IMR-90 (cell line): ENCODE data around the gene CLASP1. TPM values are rescaled to one million over a fixed set of nuclear protein-coding genes. Genes with fewer than 3 reads are reported as not detected.
"Not testable (repeated sequence)": the region's sequence is repeated elsewhere in the genome, so short reads cannot be mapped to it uniquely, and the experiment has no call there.

Experiments used
- ATAC-seq: fragments of 200-7000 bp; cut with Tn5 transposase; 2 replicates; pipeline ENCODE4 v1.9.1; 2020; ENCODE audit warnings: low read depth, mild to moderate bottlenecking, moderate library complexity
- BruUV-seq: library from RNA; stranded (reverse); fragments of 400-500 nt; replicated peaks from 2 replicates; lab custom pipeline; 2021; lab: Mats Ljungman, UMichigan
- CTCF ChIA-PET: fragments of 300-600 bp; formaldehyde crosslinking; extraction: SDS; loops from one replicate; lab custom pipeline; 2021; ENCODE audit warnings: antibody characterized with exemption; lab: Yijun Ruan, JAX
- POLR2A ChIA-PET: fragments of 300-600 bp; sonication (Branson Sonifier 250); formaldehyde crosslinking; loops from one replicate; lab custom pipeline; 2022; ENCODE audit warnings: antibody characterized with exemption; ENCODE audit not compliant: unreplicated experiment; lab: Charles Lee
- DNase-seq: peaks from one replicate; pipeline ENCODE4 v3.0.0; 2013
- H2AFZ ChIP-seq: replicated peaks from 2 replicates; pipeline ENCODE3; 2013; ENCODE audit warnings: low read length, mild to moderate bottlenecking; ENCODE audit not compliant: poor library complexity
- H2AK5ac ChIP-seq: 2 replicates; pipeline ENCODE4 v1.6.1; 2013; ENCODE audit warnings: low read depth, low read length, inconsistent platforms
- H2AK9ac ChIP-seq: replicated peaks from 2 replicates; pipeline ENCODE3; 2013; ENCODE audit warnings: mild to moderate bottlenecking, low read depth, low read length, moderate library complexity; ENCODE audit not compliant: poor library complexity
- H2BK120ac ChIP-seq: 2 replicates; pipeline ENCODE4 v1.6.1; 2013; ENCODE audit warnings: low read depth, low read length, inconsistent platforms
- H2BK15ac ChIP-seq: 3 replicates; pipeline ENCODE4 v1.6.1; 2013; ENCODE audit warnings: low read depth, low read length, inconsistent platforms
- H2BK20ac ChIP-seq: 2 replicates; pipeline ENCODE4 v1.6.1; 2013; ENCODE audit warnings: low read depth, mild to moderate bottlenecking, inconsistent platforms, low read length, moderate library complexity
- H2BK5ac ChIP-seq: 2 replicates; pipeline ENCODE4 v1.6.1; 2013; ENCODE audit warnings: mild to moderate bottlenecking, low read depth, low read length, inconsistent platforms; ENCODE audit not compliant: poor library complexity, severe bottlenecking
- H3K14ac ChIP-seq: replicated peaks from 2 replicates; pipeline ENCODE4 v1.6.1; 2013; ENCODE audit warnings: low read depth, low read length, inconsistent platforms
- H3K18ac ChIP-seq: 2 replicates; pipeline ENCODE4 v1.6.1; 2013; ENCODE audit warnings: low read depth, low read length, control low read depth
- H3K23ac ChIP-seq: 2 replicates; pipeline ENCODE4 v1.6.1; 2013; ENCODE audit warnings: low read depth, low read length, inconsistent platforms
- H3K27ac ChIP-seq: 2 replicates; pipeline ENCODE4 v1.5.1; 2013; ENCODE audit warnings: mild to moderate bottlenecking, control low read depth, low read length; ENCODE audit not compliant: insufficient read depth
- H3K27me3 ChIP-seq: 2 replicates; pipeline ENCODE4 v1.6.1; 2013; ENCODE audit warnings: low read length; ENCODE audit not compliant: control insufficient read depth, insufficient read depth
- H3K36me3 ChIP-seq: 2 replicates; pipeline ENCODE4 v1.6.1; 2013; ENCODE audit warnings: low read length, mixed read lengths; ENCODE audit not compliant: control insufficient read depth, insufficient read depth
- H3K4ac ChIP-seq: 2 replicates; pipeline ENCODE4 v1.6.1; 2013; ENCODE audit warnings: low read depth, low read length, inconsistent platforms
- H3K4me1 ChIP-seq: 2 replicates; pipeline ENCODE4 v1.6.1; 2013; ENCODE audit warnings: low read length, mixed read lengths; ENCODE audit not compliant: control insufficient read depth, insufficient read depth
- H3K4me2 ChIP-seq: 2 replicates; pipeline ENCODE4 v1.6.1; 2013; ENCODE audit warnings: low read depth, mild to moderate bottlenecking, control low read depth, low read length, moderate library complexity
- H3K4me3 ChIP-seq: 2 replicates; pipeline ENCODE4 v1.5.1; 2013; ENCODE audit warnings: low read depth, mild to moderate bottlenecking, control low read depth, low read length, moderate library complexity; ENCODE audit not compliant: insufficient read depth
- H3K56ac ChIP-seq: 2 replicates; pipeline ENCODE4 v1.6.1; 2013; ENCODE audit warnings: low read length, inconsistent platforms; ENCODE audit not compliant: insufficient read depth; ENCODE audit errors: extremely low read depth
- H3K79me1 ChIP-seq, 2 experiments: 2 replicates each; pipeline ENCODE4 v1.6.1; 2013; ENCODE audit warnings: low read length in 2 of 2, inconsistent platforms in 1 of 2, low read depth in 1 of 2
- H3K9ac ChIP-seq: 2 replicates; pipeline ENCODE4 v1.6.1; 2013; ENCODE audit warnings: low read depth, low read length, control low read depth
- H3K9me1 ChIP-seq: 2 replicates; pipeline ENCODE4 v1.6.1; 2013; ENCODE audit warnings: low read length, inconsistent platforms; ENCODE audit not compliant: insufficient read depth
- H3K9me3 ChIP-seq: 2 replicates; pipeline ENCODE4 v1.6.1; 2013; ENCODE audit warnings: low read length; ENCODE audit not compliant: control insufficient read depth, insufficient read depth
- H4K20me1 ChIP-seq: 2 replicates; pipeline ENCODE4 v1.6.1; 2013; ENCODE audit warnings: low read length, inconsistent platforms; ENCODE audit not compliant: insufficient read depth
- H4K5ac ChIP-seq: 2 replicates; pipeline ENCODE4 v1.6.1; 2013; ENCODE audit warnings: mild to moderate bottlenecking, low read depth, low read length, control low read depth
- H4K8ac ChIP-seq, 2 experiments: 2 replicates each; pipeline ENCODE4 v1.6.1; 2013; ENCODE audit warnings: low read depth in 2 of 2, low read length in 2 of 2, control low read depth in 1 of 2, inconsistent platforms in 1 of 2
- H4K91ac ChIP-seq: 2 replicates; pipeline ENCODE4 v1.6.1; 2013; ENCODE audit warnings: low read depth, low read length, inconsistent platforms; ENCODE audit not compliant: insufficient read depth
- WGBS, 2 experiments: methylation state at CpG; one replicate each; pipeline versions ENCODE4 v1.1.5 to v1.1.7; 2013; ENCODE audit warnings: missing lambda C conversion rate in 2 of 2; ENCODE audit not compliant: insufficient read length in 1 of 2; ENCODE audit errors: extremely low coverage in 2 of 2; 5-methylcytosine and 5-hydroxymethylcytosine counted together
- dilution Hi-C: fragments of 300-500 bp; cut with HindIII; formaldehyde crosslinking; loops from one replicate; pipeline ENCODE4 v1.14.3; 2018; ENCODE audit warnings: low sequenced_read_pairs; ENCODE audit not compliant: unreplicated experiment
- in situ Hi-C: fragments of 300-500 bp; cut with MboI; formaldehyde crosslinking; loops from 3 replicates; pipeline ENCODE4 v1.14.3; 2019; ENCODE audit warnings: low sequenced_read_pairs, inconsistent platforms, mixed read lengths
- intact Hi-C: fragments of 100-400 bp; cut with micrococcal nuclease; formaldehyde crosslinking; loops from 2 replicates; pipeline ENCODE4 v1.10.0; 2022
- polyA plus RNA-seq, 3 experiments: library from polyadenylated mRNA; depleted of rRNA; stranded (reverse); fragments of >200 nt; gene quantifications; 2 replicates each; pipeline ENCODE4 v1.2.3, GENCODE V29; 2012; ENCODE audit warnings: low replicate concordance in 1 of 3
- total RNA-seq: library from RNA; depleted of rRNA; stranded (reverse); fragments of >200 nt; gene quantifications from 2 replicates; pipeline ENCODE4 v1.2.3, GENCODE V29; 2012

The CLASP1 gene
- total and polyA plus RNA-seq, 2 of the 4 experiments (the other 2 are of a cell fraction), result 12.3 to 33.7 TPM

DNA sequence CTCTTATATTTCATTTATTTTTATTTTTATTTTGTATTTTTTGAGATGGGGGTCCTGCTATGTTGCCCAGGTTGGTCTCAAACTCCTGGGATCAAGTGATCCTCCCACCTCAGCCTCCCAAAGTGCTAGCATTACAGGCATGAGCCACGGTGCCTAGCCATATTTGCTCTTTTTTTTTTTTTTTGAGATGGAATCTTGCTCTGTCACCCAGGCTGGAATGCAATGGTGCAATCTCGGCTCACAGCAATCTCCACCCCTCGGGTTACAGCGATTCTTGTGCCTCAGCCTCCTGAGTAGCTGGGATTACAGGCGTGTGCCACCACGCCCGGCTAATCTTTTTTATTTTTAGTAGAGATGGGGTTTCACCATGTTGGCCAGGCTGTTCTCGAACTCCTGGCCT is 317.9 kb downstream of the CLASP1 start:
- DNase-seq, H2BK15ac ChIP-seq, H3K9ac ChIP-seq, ATAC-seq, H3K9me1 ChIP-seq, H2BK5ac ChIP-seq, H3K4me2 ChIP-seq, H3K4ac ChIP-seq, H3K36me3 ChIP-seq, BruUV-seq, H4K91ac ChIP-seq, CTCF ChIA-PET, H3K14ac ChIP-seq, POLR2A ChIA-PET, H2AK9ac ChIP-seq, H2AFZ ChIP-seq, H3K27me3 ChIP-seq, H4K8ac ChIP-seq, H3K4me1 ChIP-seq, H4K5ac ChIP-seq, H3K27ac ChIP-seq, H2BK120ac ChIP-seq, dilution Hi-C loops, H3K4me3 ChIP-seq, in situ Hi-C loops, H3K56ac ChIP-seq, H3K23ac ChIP-seq, intact Hi-C loops, H3K9me3 ChIP-seq, H3K18ac ChIP-seq, H2BK20ac ChIP-seq, H2AK5ac ChIP-seq, H4K20me1 ChIP-seq, H3K79me1 ChIP-seq: not testable (repeated sequence)
- WGBS, 2 experiments, result 93% methylated on average over 4 of the region's 8 CpGs; no CpG with 5 or more reads in 1 of the 2 experiments
